ENCODE results near the gene TRPM3.

TRPM3 gene

GRCh38 chr9:70830618-70831017, 290.8 kb downstream of the TRPM3 start:
- no peak for TF ChIP-seq CTCF (IDR thresholded peaks at IDR 0.05; ENCODE audit: low read depth, low read length)
- no peak for DNase-seq (ENCODE audit: extremely low read depth, low read depth)

GRCh38 chr9:70829591-70830265, 291.7 kb downstream of the TRPM3 start:
- no peak for TF ChIP-seq CTCF (IDR thresholded peaks at IDR 0.05; ENCODE audit: low read depth, low read length)
- no peak for DNase-seq (ENCODE audit: extremely low read depth, low read depth)

- TF ChIP-seq CTCF (IDR thresholded peaks at IDR 0.05; ENCODE audit: low read depth, low read length), result no peak
- no peak for DNase-seq (ENCODE audit: extremely low read depth, low read depth)
These were observed 294.9 kb downstream of the TRPM3 start for GRCh38 chr9:70826562-70826961.

- no peak for TF ChIP-seq CTCF (IDR thresholded peaks at IDR 0.05; ENCODE audit: low read depth, low read length)
- no peak for DNase-seq (ENCODE audit: extremely low read depth, low read depth)
These were observed 298.1 kb downstream of the TRPM3 start for GRCh38 chr9:70823284-70823683.

- TF ChIP-seq CTCF (IDR thresholded peaks at IDR 0.05; ENCODE audit: low read depth, low read length), result no peak
- DNase-seq (ENCODE audit: extremely low read depth, low read depth), result no peak
These were observed 304.1 kb downstream of the TRPM3 start for GRCh38 chr9:70817311-70817710.

- no peak for TF ChIP-seq CTCF (IDR thresholded peaks at IDR 0.05; ENCODE audit: low read depth, low read length)
- DNase-seq (ENCODE audit: extremely low read depth, low read depth), result no peak
These were observed 304.5 kb downstream of the TRPM3 start for GRCh38 chr9:70816891-70817290.

GRCh38 chr9:70816316-70816715, 305.1 kb downstream of the TRPM3 start:
- no peak for TF ChIP-seq CTCF (IDR thresholded peaks at IDR 0.05; ENCODE audit: low read depth, low read length)
- no peak for DNase-seq (ENCODE audit: extremely low read depth, low read depth)
